Kidney tubule cell (primary cell): Measurements from ENCODE around the gene E2F6.
A peak's percentile ranks its signal among the peaks of the same experiment; 100 is the strongest.
"Not testable (repeated sequence)": the region's sequence is repeated elsewhere in the genome, so short reads cannot be mapped to it uniquely, and the experiment has no call there.

Experiments
- DNase-seq: peaks from one replicate; pipeline ENCODE4 v3.0.0-alpha.2; 2018; ENCODE audit warnings: low spot score

E2F6 gene

GRCh38 chr2:11412449-11412810 is 53.5 kb downstream of the E2F6 start:
- no peak for DNase-seq

- DNase-seq, result peak; percentile 44
These were observed 54.1 kb downstream of the E2F6 start for GRCh38 chr2:11411768-11412448.

GRCh38 chr2:11411244-11411643 is 54.7 kb downstream of the E2F6 start:
- DNase-seq, result no peak

GRCh38 chr2:11410101-11410500 is 55.9 kb downstream of the E2F6 start:
- DNase-seq, result no peak

GRCh38 chr2:11409572-11409959 is 56.4 kb downstream of the E2F6 start:
- DNase-seq, result no peak

- peak; percentile 10 for DNase-seq
These were observed 56.9 kb downstream of the E2F6 start for GRCh38 chr2:11408959-11409571.

GRCh38 chr2:11407413-11407812 is 58.5 kb downstream of the E2F6 start:
- DNase-seq, result no peak

GRCh38 chr2:11406958-11407381 is 59.0 kb downstream of the E2F6 start:
- peak; percentile 79 for DNase-seq

- DNase-seq, result no peak
These were observed 59.5 kb downstream of the E2F6 start for GRCh38 chr2:11406267-11406957.

- no peak for DNase-seq
These were observed 60.2 kb downstream of the E2F6 start for GRCh38 chr2:11405599-11406266.

- not testable (repeated sequence) for DNase-seq
These were observed 60.9 kb downstream of the E2F6 start for GRCh38 chr2:11405074-11405406.

- no peak for DNase-seq
These were observed 61.4 kb downstream of the E2F6 start for GRCh38 chr2:11404376-11405073.

- DNase-seq, result no peak
These were observed 63.5 kb downstream of the E2F6 start for GRCh38 chr2:11402436-11402835.

GRCh38 chr2:11399438-11399762 is 66.6 kb downstream of the E2F6 start:
- no peak for DNase-seq

GRCh38 chr2:11398750-11399437 is 67.1 kb downstream of the E2F6 start:
- no peak for DNase-seq

GRCh38 chr2:11397513-11397912 is 68.4 kb downstream of the E2F6 start:
- no peak for DNase-seq

- no peak for DNase-seq
These were observed 69.2 kb downstream of the E2F6 start for GRCh38 chr2:11396467-11397445.

- DNase-seq, result no peak
These were observed 69.9 kb downstream of the E2F6 start for GRCh38 chr2:11396021-11396420.

GRCh38 chr2:11395389-11395788 is 70.6 kb downstream of the E2F6 start:
- no peak for DNase-seq
